Measurements from ENCODE around the gene TMOD4. TPM values are rescaled to one million over a fixed set of nuclear protein-coding genes. Genes with fewer than 3 reads are reported as not detected.
A peak's percentile ranks its signal among the peaks of the same experiment; 100 is the strongest.

TMOD4 gene
- 2.0 and 3.8 TPM in 2 replicates for total RNA-seq (2011; cell fraction: chromatin; rRNA removed; ENCODE audit: low replicate concordance)
- total RNA-seq (2011; cell fraction: nucleolus; rRNA removed): not detected in 2 replicates
- 4.3 and 9.5 TPM in 2 replicates for total RNA-seq (2011; cell fraction: nucleoplasm; rRNA removed)
- 1.0 and 1.5 TPM in 2 replicates for total RNA-seq (2014; rRNA removed)
- 0.18 and 1.1 TPM in 2 replicates for total RNA-seq (2014; rRNA removed; fragmentation: Illumina TruSeq; extraction: Trizol)
- total RNA-seq (2015; rRNA removed; fragmentation: Illumina TruSeq; extraction: Trizol): 0.22 and 0.57 TPM in 2 replicates
- total RNA-seq (2021): 0.60 and 1.2 TPM in 2 replicates
- polyA plus RNA-seq (2011; rRNA removed): 1.4 and 1.8 TPM in 2 replicates
- polyA plus RNA-seq (2011; cell fraction: cytosol; rRNA removed): 0.72 and 0.88 TPM in 2 replicates
- polyA plus RNA-seq (2011; cell fraction: nucleus; rRNA removed): 1.6 and 2.6 TPM in 2 replicates
- polyA plus RNA-seq (2012): 1.1 and 1.7 TPM in 2 replicates
- polyA plus RNA-seq (2014; fragmentation: Illumina TruSeq; extraction: Trizol): 0.35 and 1.0 TPM in 2 replicates
- polyA plus RNA-seq (2014; fragmentation: Nextera tagmentation; extraction: Ambion mirVana): under 1 TPM in 1 of 2 experiments, not detected in 1; 0.57 TPM
- polyA plus RNA-seq (2014; rRNA removed): 0.12 and 1.5 TPM in 2 replicates
- polyA minus RNA-seq (2011; rRNA and poly(A)+ RNA removed): 1.3 TPM in 1 of 2 replicates, not detected in the other
- not detected in 2 replicates for polyA minus RNA-seq (2011; cell fraction: cytosol; rRNA and poly(A)+ RNA removed)
- not detected in 2 replicates for polyA minus RNA-seq (2011; cell fraction: nucleus; rRNA and poly(A)+ RNA removed)
- percentile 43 among the genes with signal in this experiment for Bru-seq, nascent RNA
- BruChase-seq, experiment 1, labeled RNA remaining after a 2-hour chase: percentile 51 among the genes with signal in this experiment
- percentile 50 among the genes with signal in this experiment for BruChase-seq, experiment 2, labeled RNA remaining after a 6-hour chase
- long read RNA-seq, experiment 1, partial matches to known transcripts: 0 of 2 reads
- long read RNA-seq, experiment 1, other reads (novel, unspliced or antisense): 1 of 2 reads
- long read RNA-seq, experiment 2: 0 reads
- long read RNA-seq, experiment 3: 0 reads

DNA sequence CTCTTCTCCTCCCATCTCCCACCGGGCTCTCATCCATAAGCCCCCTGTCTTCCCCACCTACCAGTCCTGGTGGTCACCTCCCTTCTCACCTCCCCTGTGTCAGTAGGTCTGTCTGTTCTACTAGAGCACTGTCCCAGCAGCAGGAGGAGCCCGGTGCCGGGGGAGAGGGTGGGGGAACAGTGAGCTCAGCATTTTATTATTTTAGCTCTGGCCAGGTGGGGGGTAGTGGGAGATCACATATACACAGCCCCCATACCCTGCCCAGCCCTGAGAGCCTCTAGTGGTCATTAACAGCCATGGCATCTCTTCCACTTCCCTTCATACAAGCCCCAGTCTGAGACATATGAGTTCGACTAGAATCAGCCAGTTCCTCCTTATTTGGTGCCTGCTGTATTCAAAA, at the start of gene TMOD4:
Gene TMOD4, minus strand, starts transcription at position 119 of the 400 bp plus-strand sequence. CDS start 1,106 bp downstream, outside the sequence.
- peaks cover 54% of the 10 kb centered on the region; the same call in 2 of the 3 replicates for H3K36me3 ChIP-seq (ENCODE audit: control insufficient read depth, insufficient read depth, low read length)
- no peaks in the 10 kb centered on the region for H3K9me3 ChIP-seq (replicated peaks; ENCODE audit: control insufficient read depth, insufficient read depth, low read depth, low read length)
- no peaks in the 10 kb centered on the region; a peak in 1 of 5 replicates for H3K4me1 ChIP-seq (replicated peaks in 1 of 2; ENCODE audit: control insufficient read depth in 2 of 2, insufficient read depth in 2 of 2, low read length in 2 of 2)
- H3K9me1 ChIP-seq (ENCODE audit: control insufficient read depth, insufficient read depth, low read length): no peaks in the 10 kb centered on the region
- H3K4me3 ChIP-seq: no peak within 1 kb of the TSS
- DNase-seq (ENCODE audit: extremely low read depth in 1 of 4, low spot score in 3 of 4) (peak; percentile 44 to 83 (median 62)), FAIRE-seq (peak; percentile 65), ATAC-seq (peak; percentile 97)
- H3K27ac ChIP-seq (ENCODE audit: extremely low read depth, low read depth, low read length): no peak within 1 kb of the TSS
- no peak within 1 kb of the TSS for H3K4me2 ChIP-seq (ENCODE audit: insufficient read depth, low read length)
- H3K27me3 ChIP-seq (ENCODE audit: control insufficient read depth in 2 of 2, insufficient read depth in 2 of 2, low read length in 2 of 2): no peaks in the 10 kb centered on the region
- no peaks in the 10 kb centered on the region for H4K20me1 ChIP-seq (replicated peaks; ENCODE audit: control insufficient read depth, insufficient read depth, low read length)
- 0 out of 4 replicates have a peak within 1 kb of the TSS, but pooled peaks of 1 of the 2 experiments have one; percentile 21 for H3K9ac ChIP-seq (ENCODE audit: insufficient read depth in 1 of 2, low read depth in 2 of 2, low read length in 2 of 2)
- in situ Hi-C loops (cut with MboI) (no loop called here), intact Hi-C loops (cut with micrococcal nuclease) (no loop called here)
- ChIA-PET CTCF (ENCODE audit: low intra/inter-chr PET ratio) (no interaction called here), POLR2A (interaction anchor here (0.6 to 1.5 kb wide), 2 partner anchors 9 to 13 kb away, joined by 3 to 5 read pairs; partner anchors contain the start of genes LYSMD1 and SCNM1)
- no TSS peak for BruUV-seq (replicated peaks)
- H2AFZ ChIP-seq (ENCODE audit: low read depth, low read length): no peak within 1 kb of the TSS
- 49% methylated on average over 4 of the region's 4 CpGs for WGBS (ENCODE audit: insufficient coverage, low coverage, missing lambda C conversion rate)
- no peaks in the 10 kb centered on the region for H3K79me2 ChIP-seq (ENCODE audit: control insufficient read depth, insufficient read depth, low read length)
- TF ChIP-seq MYBL2 (IDR thresholded peaks at IDR 0.05; ENCODE audit: low read depth): no peak
- TF ChIP-seq MYBL2 (CRISPR knock-in tag; IDR thresholded peaks at IDR 0.05; ENCODE audit: borderline replicate concordance): no peak
- peak; percentile 11; the same call in 1 of the 2 replicates for TF ChIP-seq NFE2 (IDR thresholded peaks at IDR 0.05; ENCODE audit: low read depth)
- TF ChIP-seq, protein P1, sequence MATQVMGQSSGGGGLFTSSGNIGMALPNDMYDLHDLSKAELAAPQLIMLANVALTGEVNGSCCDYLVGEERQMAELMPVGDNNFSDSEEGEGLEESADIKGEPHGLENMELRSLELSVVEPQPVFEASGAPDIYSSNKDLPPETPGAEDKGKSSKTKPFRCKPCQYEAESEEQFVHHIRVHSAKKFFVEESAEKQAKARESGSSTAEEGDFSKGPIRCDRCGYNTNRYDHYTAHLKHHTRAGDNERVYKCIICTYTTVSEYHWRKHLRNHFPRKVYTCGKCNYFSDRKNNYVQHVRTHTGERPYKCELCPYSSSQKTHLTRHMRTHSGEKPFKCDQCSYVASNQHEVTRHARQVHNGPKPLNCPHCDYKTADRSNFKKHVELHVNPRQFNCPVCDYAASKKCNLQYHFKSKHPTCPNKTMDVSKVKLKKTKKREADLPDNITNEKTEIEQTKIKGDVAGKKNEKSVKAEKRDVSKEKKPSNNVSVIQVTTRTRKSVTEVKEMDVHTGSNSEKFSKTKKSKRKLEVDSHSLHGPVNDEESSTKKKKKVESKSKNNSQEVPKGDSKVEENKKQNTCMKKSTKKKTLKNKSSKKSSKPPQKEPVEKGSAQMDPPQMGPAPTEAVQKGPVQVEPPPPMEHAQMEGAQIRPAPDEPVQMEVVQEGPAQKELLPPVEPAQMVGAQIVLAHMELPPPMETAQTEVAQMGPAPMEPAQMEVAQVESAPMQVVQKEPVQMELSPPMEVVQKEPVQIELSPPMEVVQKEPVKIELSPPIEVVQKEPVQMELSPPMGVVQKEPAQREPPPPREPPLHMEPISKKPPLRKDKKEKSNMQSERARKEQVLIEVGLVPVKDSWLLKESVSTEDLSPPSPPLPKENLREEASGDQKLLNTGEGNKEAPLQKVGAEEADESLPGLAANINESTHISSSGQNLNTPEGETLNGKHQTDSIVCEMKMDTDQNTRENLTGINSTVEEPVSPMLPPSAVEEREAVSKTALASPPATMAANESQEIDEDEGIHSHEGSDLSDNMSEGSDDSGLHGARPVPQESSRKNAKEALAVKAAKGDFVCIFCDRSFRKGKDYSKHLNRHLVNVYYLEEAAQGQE (IDR thresholded peaks at IDR 0.05; ENCODE audit: borderline replicate concordance): 0 out of 2 replicates have a peak, but pooled peaks have one; percentile 12
- TF ChIP-seq, protein P1 (CRISPR knock-in tag; IDR thresholded peaks at IDR 0.05; ENCODE audit: low read depth): no peak
- TF ChIP-seq, protein P2, sequence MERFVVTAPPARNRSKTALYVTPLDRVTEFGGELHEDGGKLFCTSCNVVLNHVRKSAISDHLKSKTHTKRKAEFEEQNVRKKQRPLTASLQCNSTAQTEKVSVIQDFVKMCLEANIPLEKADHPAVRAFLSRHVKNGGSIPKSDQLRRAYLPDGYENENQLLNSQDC (CRISPR knock-in tag; IDR thresholded peaks at IDR 0.05): no peak
- TF ChIP-seq, protein P3, sequence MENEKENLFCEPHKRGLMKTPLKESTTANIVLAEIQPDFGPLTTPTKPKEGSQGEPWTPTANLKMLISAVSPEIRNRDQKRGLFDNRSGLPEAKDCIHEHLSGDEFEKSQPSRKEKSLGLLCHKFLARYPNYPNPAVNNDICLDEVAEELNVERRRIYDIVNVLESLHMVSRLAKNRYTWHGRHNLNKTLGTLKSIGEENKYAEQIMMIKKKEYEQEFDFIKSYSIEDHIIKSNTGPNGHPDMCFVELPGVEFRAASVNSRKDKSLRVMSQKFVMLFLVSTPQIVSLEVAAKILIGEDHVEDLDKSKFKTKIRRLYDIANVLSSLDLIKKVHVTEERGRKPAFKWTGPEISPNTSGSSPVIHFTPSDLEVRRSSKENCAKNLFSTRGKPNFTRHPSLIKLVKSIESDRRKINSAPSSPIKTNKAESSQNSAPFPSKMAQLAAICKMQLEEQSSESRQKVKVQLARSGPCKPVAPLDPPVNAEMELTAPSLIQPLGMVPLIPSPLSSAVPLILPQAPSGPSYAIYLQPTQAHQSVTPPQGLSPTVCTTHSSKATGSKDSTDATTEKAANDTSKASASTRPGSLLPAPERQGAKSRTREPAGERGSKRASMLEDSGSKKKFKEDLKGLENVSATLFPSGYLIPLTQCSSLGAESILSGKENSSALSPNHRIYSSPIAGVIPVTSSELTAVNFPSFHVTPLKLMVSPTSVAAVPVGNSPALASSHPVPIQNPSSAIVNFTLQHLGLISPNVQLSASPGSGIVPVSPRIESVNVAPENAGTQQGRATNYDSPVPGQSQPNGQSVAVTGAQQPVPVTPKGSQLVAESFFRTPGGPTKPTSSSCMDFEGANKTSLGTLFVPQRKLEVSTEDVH (IDR thresholded peaks at IDR 0.05; ENCODE audit: low read depth, partially characterized antibody): no peak
